SK-N-SH treated with all-trans-retinoic acid at 6 μM for 48 hours (cell line): ENCODE data around the gene PSME1.

ENCODE experiments used
- ARNTL ChIP-seq: fragments of 450-650 bp; formaldehyde crosslinking; IDR thresholded peaks from 2 replicates; pipeline ENCODE4 v1.5.0; 2020; ENCODE audit warnings: low read depth, mild to moderate bottlenecking, moderate library complexity, borderline replicate concordance
- CSDC2 ChIP-seq: fragments of 250-450 bp; sonication (Bioruptor Pico); IDR thresholded peaks from 2 replicates; pipeline ENCODE4 v1.5.0; 2020; ENCODE audit warnings: mild to moderate bottlenecking, moderate library complexity
- GLIS3 ChIP-seq: fragments of 250-450 bp; sonication (Bioruptor Pico); IDR thresholded peaks from 2 replicates; pipeline ENCODE4 v1.5.0; 2020; ENCODE audit warnings: mild to moderate bottlenecking, moderate library complexity
- PATZ1 ChIP-seq: fragments of 250-450 bp; sonication (Bioruptor Pico); IDR thresholded peaks from 2 replicates; pipeline ENCODE4 v1.8.0; 2020; ENCODE audit warnings: mild to moderate bottlenecking, moderate library complexity, borderline replicate concordance
- POU6F1 ChIP-seq: fragments of 250-450 bp; sonication (Bioruptor Pico); IDR thresholded peaks from 2 replicates; pipeline ENCODE4 v1.8.0; 2021; ENCODE audit warnings: low read depth, mild to moderate bottlenecking, moderate library complexity, borderline replicate concordance
- RARB ChIP-seq: fragments of 250-450 bp; sonication (Bioruptor Pico); IDR thresholded peaks from 2 replicates; pipeline ENCODE4 v1.8.0; 2021; ENCODE audit warnings: mild to moderate bottlenecking, moderate library complexity
- TCF4 ChIP-seq: fragments of 250-450 bp; sonication (Bioruptor Pico); IDR thresholded peaks from 2 replicates; pipeline ENCODE4 v1.8.0; 2021; ENCODE audit warnings: mild to moderate bottlenecking, moderate library complexity, borderline replicate concordance
- ZFP30 ChIP-seq: fragments of 450-650 bp; formaldehyde crosslinking; IDR thresholded peaks from 2 replicates; pipeline ENCODE4 v1.5.0; 2022; ENCODE audit warnings: mild to moderate bottlenecking, moderate library complexity
- ZNF565 ChIP-seq: fragments of 450-650 bp; formaldehyde crosslinking; conservative IDR thresholded peaks from 2 replicates; pipeline ENCODE4 v1.5.0; 2020; ENCODE audit warnings: low read depth, mild to moderate bottlenecking, moderate library complexity

GRCh38 chr14:24143511-24143910, 7.5 kb downstream of the PSME1 start:
- TF ChIP-seq PATZ1 (CRISPR knock-in tag) (no peak), ARNTL (CRISPR knock-in tag) (no peak), RARB (CRISPR knock-in tag) (no peak), ZNF565 (CRISPR knock-in tag) (no peak), GLIS3 (CRISPR knock-in tag) (no peak), ZFP30 (CRISPR knock-in tag) (no peak), TCF4 (CRISPR knock-in tag) (no peak), POU6F1 (CRISPR knock-in tag) (no peak), CSDC2 (CRISPR knock-in tag) (no peak)
